CD4-positive, alpha-beta T cell (primary cell): ENCODE measurements around the gene CCDC175. TPM values are rescaled to one million over a fixed set of nuclear protein-coding genes. Genes with fewer than 3 reads are reported as not detected.

Source experiments
- ATAC-seq: fragments of 200-7000 bp; cut with Tn5 transposase; one replicate; pipeline ENCODE4 v1.10.0; 2022; ENCODE audit warnings: mild to moderate bottlenecking; ENCODE audit not compliant: poor library complexity
- CTCF ChIA-PET: fragments of 350-600 bp; sonication (Branson Sonifier 250); formaldehyde crosslinking; loops from one replicate; lab custom pipeline; 2021; ENCODE audit warnings: antibody characterized with exemption, inconsistent platforms; lab: Charles Lee
- POLR2A ChIA-PET: fragments of 350-600 bp; sonication (Branson Sonifier 250); formaldehyde crosslinking; loops from one replicate; lab custom pipeline; 2021; ENCODE audit warnings: antibody characterized with exemption, inconsistent platforms; lab: Charles Lee
- DNase-seq, 14 experiments: peaks; one replicate each; pipeline ENCODE4 v3.0.0-alpha.2; 2013 to 2020; ENCODE audit warnings: mixed read lengths in 2 of 14
- H3K27ac ChIP-seq, 2 donors: one replicate each; pipeline versions ENCODE4 v1.5.1 to v1.7.0; 2013; ENCODE audit warnings: low read length in 2 of 2, low read depth in 1 of 2, mild to moderate bottlenecking in 1 of 2
- H3K27me3 ChIP-seq, 2 experiments: 1 replicate in 1 of 2; 2 replicates in 1 of 2; pipeline versions ENCODE4 v1.6.1 to v1.7.0; 2013; ENCODE audit warnings: low read length in 2 of 2, control low read depth in 1 of 2, mild to moderate bottlenecking in 1 of 2, moderate library complexity in 1 of 2; ENCODE audit not compliant: insufficient read depth in 2 of 2, control insufficient read depth in 1 of 2
- H3K36me3 ChIP-seq: one replicate; pipeline ENCODE4 v1.6.1; 2013; ENCODE audit warnings: low read length, control low read depth; ENCODE audit not compliant: insufficient read depth
- H3K4me1 ChIP-seq: one replicate; pipeline ENCODE4 v1.6.1; 2013; ENCODE audit warnings: low read length, control low read depth; ENCODE audit not compliant: insufficient read depth
- H3K4me3 ChIP-seq: one replicate; pipeline ENCODE4 v1.5.1; 2013; ENCODE audit warnings: mild to moderate bottlenecking, low read length, moderate library complexity
- H3K9me3 ChIP-seq, 2 experiments: 1 replicate in 1 of 2; 2 replicates in 1 of 2; pipeline versions ENCODE4 v1.6.1 to v1.7.0; 2013; ENCODE audit warnings: low read length in 2 of 2, mild to moderate bottlenecking in 2 of 2, control low read depth in 1 of 2, moderate library complexity in 1 of 2; ENCODE audit not compliant: control insufficient read depth in 1 of 2, insufficient read depth in 1 of 2
- H3K27ac Mint-ChIP-seq: one replicate; pipeline ENCODE4 v1.8.0; 2020; ENCODE audit warnings: mixed read lengths
- H3K27me3 Mint-ChIP-seq: one replicate; pipeline ENCODE4 v1.8.0; 2021; ENCODE audit warnings: mixed read lengths
- H3K36me3 Mint-ChIP-seq: one replicate; pipeline ENCODE4 v1.8.0; 2021; ENCODE audit warnings: low read depth, mixed read lengths
- H3K4me1 Mint-ChIP-seq: one replicate; pipeline ENCODE4 v1.8.0; 2021; ENCODE audit warnings: low read depth, mixed read lengths
- H3K4me3 Mint-ChIP-seq: one replicate; pipeline ENCODE4 v1.8.0; 2020; ENCODE audit warnings: mild to moderate bottlenecking, mixed read lengths
- H3K9me3 Mint-ChIP-seq: one replicate; pipeline ENCODE4 v1.8.0; 2020; ENCODE audit warnings: mixed read lengths
- CTCF ChIP-seq: fragments of 200-600 bp; IDR thresholded peaks from one replicate; pipeline ENCODE4 v1.8.0; 2022; ENCODE audit warnings: antibody characterized with exemption, mild to moderate bottlenecking
- intact Hi-C, 2 experiments: fragments of 100-400 bp; cut with DNase I in 1 of 2; cut with micrococcal nuclease in 1 of 2; formaldehyde crosslinking; loops; one replicate each; pipeline versions ENCODE4 v1.15.1 to v1.9.0; 2023 to 2025; cut with DNase I, micrococcal nuclease
- total RNA-seq, 174 experiments: library from RNA in 2 of 174; stranded (reverse) in 2 of 174; gene quantifications; one replicate each; pipeline ENCODE4 v1.2.3 and lab custom pipeline; 2021 to 2026

Gene CCDC175
- total RNA-seq, 2 experiments from 2014 or later, result not detected

GRCh38 chr14:59464486-59465315, 111.9 kb downstream of the CCDC175 start:
- Mint-ChIP-seq H3K36me3 (peaks cover 5% of the 10 kb centered on the region), H3K27ac (peak overlapping the region; percentile 54), H3K27me3 (peaks cover 10% of the 10 kb centered on the region), H3K9me3 (no peaks in the 10 kb centered on the region), H3K4me1 (peaks cover 8% of the 10 kb centered on the region), H3K4me3 (peak overlapping the region; percentile 94)
- intact Hi-C loops, result loop anchor here (2.0 to 10.0 kb wide), 3 partner anchors 20 to 820 kb away; partner anchors contain the start of genes DAAM1 (in 1 of the 2), JKAMP (in 1 of the 2) and L3HYPDH (in 1 of the 2)
- H3K4me3 ChIP-seq, result peak overlapping the region; percentile 56
- H3K27me3 ChIP-seq, result no peaks in the 10 kb centered on the region
- POLR2A ChIA-PET, result interaction anchor here (0.6 to 3.7 kb wide), 12 partner anchors 12 to 1265 kb away, joined by 3 to 42 read pairs (median 4); partner anchors contain the start of genes ACTR10, ARID4A, DAAM1 and JKAMP
- H3K9me3 ChIP-seq, result no peaks in the 10 kb centered on the region
- DNase-seq, result peak; percentile 19 to 85 (median 50)
- CTCF ChIA-PET, result interaction anchor here (1.0 to 1.4 kb wide), 3 partner anchors 19 to 47 kb away, joined by 4 to 6 read pairs (median 5); partner anchors contain the start of genes JKAMP and L3HYPDH
- H3K4me1 ChIP-seq, result peaks cover 15% of the 10 kb centered on the region
- ATAC-seq, result peak; percentile 76
- TF ChIP-seq CTCF, result no peak
- no peak overlapping the region for H3K27ac ChIP-seq
- H3K36me3 ChIP-seq, result no peaks in the 10 kb centered on the region

GRCh38 chr14:59463787-59464485, 112.7 kb downstream of the CCDC175 start:
- no peak for TF ChIP-seq CTCF
- ChIA-PET CTCF (interaction anchor here (1.0 to 1.4 kb wide), 2 partner anchors 20 to 44 kb away, joined by 5 to 6 read pairs; partner anchors contain the start of genes JKAMP and L3HYPDH), POLR2A (interaction anchor here (0.7 to 3.7 kb wide), 10 partner anchors 13 to 1264 kb away, joined by 3 to 42 read pairs (median 4); partner anchors contain the start of genes ACTR10, ARID4A, DAAM1 and JKAMP)
- Mint-ChIP-seq H3K4me1 (peaks cover 8% of the 10 kb centered on the region), H3K9me3 (no peaks in the 10 kb centered on the region), H3K4me3 (peak overlapping the region; percentile 94), H3K27me3 (peaks cover 10% of the 10 kb centered on the region), H3K36me3 (peaks cover 5% of the 10 kb centered on the region), H3K27ac (peak overlapping the region; percentile 54)
- Histone ChIP-seq H3K9me3 (no peaks in the 10 kb centered on the region), H3K36me3 (no peaks in the 10 kb centered on the region), H3K4me1 (peaks cover 15% of the 10 kb centered on the region), H3K27me3 (no peaks in the 10 kb centered on the region), H3K27ac (no peak overlapping the region), H3K4me3 (peak overlapping the region; percentile 52)
- DNase-seq, result peak in 3 of 14 experiments; percentile 7 to 35 (median 33)
- intact Hi-C loops, result loop anchor here (2.0 to 10.0 kb wide), 2 partner anchors 21 to 819 kb away; partner anchors contain the start of genes JKAMP (in 1 of the 2) and L3HYPDH (in 1 of the 2)
- no peak for ATAC-seq

- Histone ChIP-seq H3K27me3 (no peaks in the 10 kb centered on the region), H3K9me3 (no peaks in the 10 kb centered on the region), H3K27ac (no peak overlapping the region), H3K4me3 (no peak overlapping the region), H3K4me1 (peaks cover 15% of the 10 kb centered on the region), H3K36me3 (no peaks in the 10 kb centered on the region)
- Mint-ChIP-seq H3K27ac (no peak overlapping the region), H3K4me3 (peak overlapping the region; percentile 56), H3K27me3 (peaks cover 10% of the 10 kb centered on the region), H3K9me3 (no peaks in the 10 kb centered on the region), H3K36me3 (peaks cover 11% of the 10 kb centered on the region), H3K4me1 (peaks cover 8% of the 10 kb centered on the region)
- no peak for TF ChIP-seq CTCF
- POLR2A ChIA-PET, result no interaction called here
- CTCF ChIA-PET, result no interaction called here
- no peak for DNase-seq
- no peak for ATAC-seq
- intact Hi-C loops, result loop anchor here in 1 of 2 experiments (10.0 kb wide), 1 partner anchor 817 kb away; no protein-coding TSS in a partner anchor
Observed at GRCh38 chr14:59461891-59462290, 114.7 kb downstream of the CCDC175 start.
